Gastrocnemius medialis (tissue), 4 donors: ENCODE data around the gene ANKRD62.

Experiments used
- CTCF ChIP-seq, 5 experiments: fragments of 450-650 bp in 3 of 5; fragments of 200-600 bp in 2 of 5; sonication (generic) in 2 of 5; IDR thresholded peaks in 4 of 5; conservative IDR thresholded peaks in 1 of 5; 1 replicate in 4 of 5; 2 replicates in 1 of 5; pipeline ENCODE4 v1.5.1; 2016 to 2019; ENCODE audit warnings: antibody characterized with exemption in 5 of 5, mild to moderate bottlenecking in 3 of 5, moderate library complexity in 3 of 5
- POLR2A ChIP-seq, 2 donors: fragments of 450-650 bp; IDR thresholded peaks; one replicate each; pipeline ENCODE4 v1.6.1; 2017; ENCODE audit warnings: antibody characterized with exemption in 2 of 2, mild to moderate bottlenecking in 2 of 2, moderate library complexity in 2 of 2

GRCh38 chr18:12046046-12046750 lies 47.4 kb upstream of the ANKRD62 start:
- TF ChIP-seq CTCF (IDR thresholded peaks at IDR 0.05 in 4 of 5, conservative IDR thresholded peaks at IDR 0.05 in 1 of 5), result no peak
- TF ChIP-seq POLR2A (IDR thresholded peaks at IDR 0.05), result no peak
